ENCODE measurements around the gene SEC14L1. TPM values are rescaled to one million over a fixed set of nuclear protein-coding genes. Genes with fewer than 3 reads are reported as not detected.

Gene SEC14L1
- total RNA-seq, 1 experiment from 2014 or later, result 58.6 TPM

- no peak overlapping the region for H2AK5ac ChIP-seq (ENCODE audit: insufficient read length, low read length)
- H2AFZ ChIP-seq (ENCODE audit: low read length), result no peak overlapping the region
- no peak overlapping the region for H3K27ac ChIP-seq (ENCODE audit: insufficient read length, low read depth, low read length)
- H2BK5ac ChIP-seq (ENCODE audit: insufficient read length, low read length), result no peak overlapping the region
- H3K36me3 Mint-ChIP-seq (ENCODE audit: insufficient read depth in 1 of 3, low read depth in 3 of 3), result peaks cover 16 to 76% (median 74%) of the 10 kb centered on the region in 3 experiments; a peak in 6 of 7 replicates
- H3K9me3 ChIP-seq (ENCODE audit: control insufficient read depth, low read depth, low read length), result no peaks in the 10 kb centered on the region
- no peak overlapping the region for H3K4me2 ChIP-seq (ENCODE audit: insufficient read depth, insufficient read length, low read length)
- no peak overlapping the region for H4K5ac ChIP-seq (ENCODE audit: insufficient read length, low read depth, low read length)
- H3K27ac Mint-ChIP-seq, result no peak overlapping the region
- no peak overlapping the region for H3K9ac ChIP-seq (ENCODE audit: extremely low read depth, insufficient read length, low read length)
- no peaks in the 10 kb centered on the region for H3K4me1 Mint-ChIP-seq
- DNase-seq, result no peak
- no peak overlapping the region for H3K4ac ChIP-seq (ENCODE audit: low read depth, low read length)
- no peak overlapping the region for H2BK120ac ChIP-seq (ENCODE audit: low read depth, low read length, poor library complexity, severe bottlenecking)
- no peaks in the 10 kb centered on the region for H3K9me3 Mint-ChIP-seq
- no peak overlapping the region for H3K23ac ChIP-seq (ENCODE audit: insufficient read length, low read depth, low read length)
- no peaks in the 10 kb centered on the region for H3K79me2 ChIP-seq (ENCODE audit: insufficient read depth, low read length)
- H3K27me3 Mint-ChIP-seq (ENCODE audit: low read depth), result no peaks in the 10 kb centered on the region
- no peaks in the 10 kb centered on the region for H3K27me3 ChIP-seq (ENCODE audit: insufficient read depth, low read length)
- TF ChIP-seq CTCF (conservative IDR thresholded peaks at IDR 0.05), result no peak
- no peaks in the 10 kb centered on the region for H4K20me1 ChIP-seq (ENCODE audit: control insufficient read depth, insufficient read depth, insufficient read length)
- H3K4me1 ChIP-seq (ENCODE audit: insufficient read depth, low read length), result no peaks in the 10 kb centered on the region
- H3K23me2 ChIP-seq (ENCODE audit: insufficient read length, low read depth, low read length, poor library complexity, severe bottlenecking), result no peaks in the 10 kb centered on the region
- no peaks in the 10 kb centered on the region for H3K79me1 ChIP-seq (ENCODE audit: insufficient read depth, low read depth, low read length, poor library complexity, severe bottlenecking)
- H3K18ac ChIP-seq (ENCODE audit: insufficient read length, low read depth, low read length), result no peak overlapping the region
- H3K4me3 Mint-ChIP-seq, result no peak overlapping the region
- no peak overlapping the region for H3T11ph ChIP-seq (ENCODE audit: low read length)
- H3K14ac ChIP-seq (ENCODE audit: insufficient read depth, low read length), result no peak overlapping the region
- no peak overlapping the region for H2BK20ac ChIP-seq (ENCODE audit: low read depth, low read length, poor library complexity, severe bottlenecking)
- WGBS (ENCODE audit: extremely low coverage, insufficient read length, low lambda C conversion rate), result no CpG with 5 or more reads among the region's 5 CpGs
- H4K8ac ChIP-seq (replicated peaks; ENCODE audit: insufficient read length, low read depth, low read length), result no peak overlapping the region
- no peak overlapping the region for H3K56ac ChIP-seq (ENCODE audit: insufficient read length, low read depth, low read length)
- H2BK12ac ChIP-seq (ENCODE audit: insufficient read length, low read depth, low read length), result no peak overlapping the region
- H2BK15ac ChIP-seq (ENCODE audit: low read depth, low read length), result no peak overlapping the region
- no peak overlapping the region for H4K91ac ChIP-seq (ENCODE audit: insufficient read length, low read depth, low read length)
Measured at GRCh38 chr17:77196251-77196650, 55.5 kb downstream of the SEC14L1 start.
